Fibroblast of the conjunctiva (primary cell): Measurements from ENCODE around the gene WT1.

ENCODE experiments used
- DNase-seq: peaks from one replicate; pipeline ENCODE4 v3.0.0-alpha.2; 2010; ENCODE audit warnings: low read depth

Gene WT1

DNA sequence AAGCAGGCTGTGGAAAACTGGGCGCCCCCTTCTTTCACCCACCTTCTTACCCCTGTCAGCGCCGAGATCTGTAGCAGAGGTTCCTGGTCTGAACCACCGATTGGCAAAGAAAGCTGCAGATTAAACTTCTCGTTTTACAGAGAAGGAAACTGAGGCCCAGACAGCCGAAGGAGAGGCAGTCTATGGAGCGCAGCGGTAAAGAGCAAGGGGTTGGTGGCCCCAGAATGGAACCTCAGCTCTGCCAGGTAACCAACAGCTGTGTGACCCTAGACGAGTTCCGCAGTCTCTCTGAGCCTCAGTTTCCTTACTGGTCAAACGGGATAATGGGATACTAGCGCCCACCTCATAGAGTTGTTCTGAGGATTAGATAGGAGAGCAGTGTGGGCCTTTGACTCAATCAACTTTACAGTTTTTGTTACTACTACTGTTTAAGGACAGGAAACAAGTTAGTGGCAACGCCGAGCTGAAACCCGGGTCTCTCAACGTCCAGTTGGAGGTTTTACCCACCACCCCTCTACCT lies 3.1 kb upstream of the WT1 start:
- no peak for DNase-seq

DNA sequence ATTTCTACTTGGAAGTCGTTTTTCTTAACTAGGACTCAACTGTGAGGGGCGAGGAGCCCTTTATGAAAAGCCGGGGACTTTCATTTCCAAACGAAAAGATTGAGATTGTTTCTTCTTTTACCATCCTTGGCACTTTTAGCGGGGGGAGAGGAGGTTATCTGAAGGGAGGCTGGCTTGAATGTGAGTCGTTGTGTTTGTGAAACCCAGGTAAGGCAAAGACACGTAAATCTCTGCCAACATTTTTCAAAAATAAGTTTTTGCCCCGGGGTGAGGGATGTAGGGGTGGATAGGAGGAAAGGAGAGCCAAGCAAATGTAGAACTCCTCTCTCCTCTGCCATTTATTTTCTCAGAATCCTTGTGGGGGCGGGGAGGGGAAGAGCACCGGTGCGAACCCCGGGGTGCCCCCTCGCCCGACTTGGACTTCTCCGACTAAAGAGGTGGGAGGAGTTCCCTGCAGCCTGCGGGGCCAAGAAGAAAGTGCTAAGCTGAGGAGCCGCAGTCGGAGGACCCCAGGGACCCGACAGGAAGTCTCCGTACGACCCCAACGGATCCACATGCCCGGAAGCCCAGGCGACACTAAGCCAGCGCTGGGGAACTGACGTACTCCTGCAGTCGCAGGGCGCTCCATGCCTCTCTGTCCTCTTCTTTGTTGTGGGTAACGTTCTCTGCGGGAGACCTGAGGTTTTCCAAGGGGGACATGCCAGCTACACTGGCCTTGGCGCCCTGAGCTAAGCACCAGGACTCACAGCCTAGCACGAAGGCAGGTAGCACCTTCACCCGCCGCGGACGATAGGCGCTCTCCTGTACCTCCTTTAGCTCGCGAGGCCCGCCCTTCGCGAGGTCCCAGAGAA lies 2.4 kb upstream of the WT1 start:
- no peak for DNase-seq

DNA sequence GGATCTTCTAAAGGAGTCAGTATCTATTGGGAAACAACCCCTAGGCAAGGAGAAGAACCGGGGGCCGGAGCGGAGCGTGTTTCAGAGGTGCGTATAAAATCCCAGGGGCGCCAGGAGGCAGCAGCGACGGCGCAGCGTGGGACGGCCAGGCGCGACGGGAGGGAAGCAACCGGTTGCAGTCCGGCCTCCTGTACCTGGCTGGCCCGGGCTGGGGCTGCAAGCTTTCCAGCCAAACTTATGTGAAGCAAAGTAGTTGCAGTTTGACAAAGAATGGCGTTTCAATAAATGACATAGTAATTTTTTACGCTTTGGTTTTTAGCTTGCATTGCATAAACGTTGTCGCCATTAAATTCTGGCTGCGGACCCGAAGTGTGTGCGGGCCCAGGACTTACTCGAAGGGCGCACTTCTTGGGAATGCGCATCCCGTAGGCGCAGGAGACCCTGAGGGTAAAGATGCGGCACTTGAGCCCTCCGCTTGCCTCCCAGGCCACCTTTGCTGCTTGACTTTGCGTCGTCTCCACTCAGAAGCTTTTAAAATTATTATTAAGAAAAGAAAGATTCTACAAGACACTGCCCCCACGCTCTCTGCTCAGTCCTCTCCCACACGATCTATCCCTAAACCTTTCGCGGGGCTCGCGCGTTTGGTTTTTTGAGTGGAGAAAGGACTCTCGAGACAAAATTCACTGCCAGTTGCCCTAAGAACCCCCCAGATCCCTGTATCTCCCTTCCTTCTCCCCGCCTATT lies 1.6 kb upstream of the WT1 start:
- no peak for DNase-seq

DNA sequence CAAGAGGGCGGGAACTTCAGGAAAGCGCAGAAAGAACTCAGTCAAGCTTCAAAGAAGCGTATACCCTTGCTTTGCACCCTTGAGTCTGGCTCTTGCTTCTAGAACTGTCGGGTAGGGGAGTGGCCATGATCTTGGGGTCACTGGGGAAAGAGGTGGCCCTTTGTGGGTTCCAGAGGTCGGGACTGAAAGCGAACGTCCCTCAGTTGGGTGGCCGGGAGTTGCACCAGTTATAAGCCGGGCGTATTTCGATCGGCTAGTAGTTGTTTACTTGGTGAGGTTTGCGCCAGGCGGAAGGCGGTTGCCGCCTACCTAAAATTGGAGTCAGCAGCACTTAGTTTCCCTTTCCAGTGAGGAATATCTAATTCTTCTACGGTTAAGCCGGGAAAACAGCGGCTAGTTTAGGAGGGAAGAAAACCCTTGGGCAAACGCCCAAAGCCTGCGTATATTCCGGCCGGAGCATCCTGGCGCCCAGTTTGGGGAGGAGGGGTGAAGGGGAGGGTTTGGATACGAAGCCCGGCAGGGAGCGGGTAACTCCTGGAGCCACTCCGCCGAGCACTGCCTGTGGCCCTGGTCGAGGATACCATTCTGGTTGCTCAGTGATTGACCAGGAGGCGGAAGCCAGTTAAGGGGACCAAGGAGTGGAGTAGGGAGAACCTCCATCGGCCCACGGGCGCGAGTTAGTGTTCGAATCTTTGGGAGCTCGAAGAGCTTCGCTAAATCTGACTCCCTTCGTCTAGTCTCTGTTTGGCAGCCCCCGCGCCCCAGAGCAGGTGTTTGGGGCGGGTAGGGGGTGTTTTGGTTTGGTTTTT lies 807 bp upstream of the WT1 start:
- DNase-seq = no peak

DNA sequence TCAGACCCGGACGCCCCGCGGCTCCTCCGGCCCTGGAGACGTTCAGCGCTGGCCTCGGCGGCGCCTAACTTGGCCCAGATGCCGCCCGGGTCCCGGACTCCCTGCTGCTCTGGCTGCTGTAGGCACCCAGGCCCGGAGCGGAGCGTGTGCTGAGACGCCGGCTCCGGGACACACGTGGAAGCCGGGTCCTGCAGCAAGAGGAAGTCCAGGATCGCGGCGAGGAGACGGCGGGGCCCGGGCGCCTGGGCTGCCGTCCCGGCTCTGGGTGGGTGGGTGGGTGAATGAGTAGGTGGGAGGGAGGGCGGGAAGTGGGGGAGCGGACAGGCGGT lies 223 bp downstream of the WT1 start:
- DNase-seq = no peak

DNA sequence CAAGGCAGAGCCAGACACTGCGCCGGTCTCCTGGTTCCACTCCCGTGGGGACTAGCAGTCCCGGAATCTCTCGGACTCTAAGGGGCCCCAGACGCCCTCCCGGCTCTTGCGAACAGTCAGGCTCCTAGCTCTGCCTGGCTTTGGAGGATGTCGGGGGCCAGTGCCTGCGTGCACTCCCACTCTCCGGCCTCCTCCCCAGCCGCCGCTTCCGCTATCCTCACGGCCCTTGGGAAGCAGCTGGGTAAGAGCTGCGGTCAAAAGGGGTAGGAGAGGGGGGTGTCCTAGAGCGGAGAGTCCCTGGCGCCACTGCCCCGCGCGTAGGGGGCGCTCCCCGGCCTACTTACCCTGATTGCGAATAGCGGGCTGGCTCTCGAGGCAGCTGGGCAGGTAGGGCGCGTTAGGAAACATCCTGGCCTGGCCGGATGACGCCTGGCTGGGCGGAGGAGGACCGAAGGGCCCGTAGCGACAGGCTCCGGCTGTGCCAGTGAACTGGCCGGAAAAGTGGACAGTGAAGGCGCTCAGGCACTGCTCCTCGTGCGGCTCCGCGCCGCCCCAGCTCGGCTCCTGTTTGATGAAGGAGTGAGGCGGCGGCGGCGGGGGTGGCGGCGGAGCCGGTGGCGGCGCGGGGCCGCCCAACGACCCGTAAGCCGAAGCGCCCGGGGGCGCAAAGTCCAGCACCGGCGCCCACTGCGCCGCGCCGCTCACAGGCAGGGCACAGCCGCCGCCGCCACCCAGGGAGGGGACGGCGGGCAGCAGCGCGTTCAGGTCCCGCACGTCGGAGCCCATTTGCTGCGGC lies 785 bp downstream of the WT1 start:
- no peak for DNase-seq

DNA sequence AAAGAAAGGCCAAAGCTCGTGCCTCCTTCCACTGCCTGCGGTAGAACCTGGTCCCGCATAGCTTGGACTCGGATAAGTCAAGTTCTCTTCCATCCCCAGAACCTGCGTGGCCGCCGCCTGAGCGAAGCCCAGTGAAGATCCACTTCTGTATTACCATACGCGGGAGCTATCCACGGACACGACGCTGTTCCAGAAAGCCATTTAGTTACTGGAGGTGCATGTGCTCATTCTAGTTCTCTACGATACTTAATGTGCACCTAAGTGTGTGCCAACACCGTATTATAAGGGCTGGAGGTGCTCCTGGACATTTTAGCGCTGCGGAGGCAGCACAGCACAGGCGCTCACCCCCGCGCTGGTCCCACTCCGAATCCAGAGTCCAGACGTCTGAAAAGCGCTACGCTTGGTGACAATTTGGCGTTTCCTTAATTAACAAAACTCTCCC lies 1.4 kb downstream of the WT1 start:
- DNase-seq = no peak

DNA sequence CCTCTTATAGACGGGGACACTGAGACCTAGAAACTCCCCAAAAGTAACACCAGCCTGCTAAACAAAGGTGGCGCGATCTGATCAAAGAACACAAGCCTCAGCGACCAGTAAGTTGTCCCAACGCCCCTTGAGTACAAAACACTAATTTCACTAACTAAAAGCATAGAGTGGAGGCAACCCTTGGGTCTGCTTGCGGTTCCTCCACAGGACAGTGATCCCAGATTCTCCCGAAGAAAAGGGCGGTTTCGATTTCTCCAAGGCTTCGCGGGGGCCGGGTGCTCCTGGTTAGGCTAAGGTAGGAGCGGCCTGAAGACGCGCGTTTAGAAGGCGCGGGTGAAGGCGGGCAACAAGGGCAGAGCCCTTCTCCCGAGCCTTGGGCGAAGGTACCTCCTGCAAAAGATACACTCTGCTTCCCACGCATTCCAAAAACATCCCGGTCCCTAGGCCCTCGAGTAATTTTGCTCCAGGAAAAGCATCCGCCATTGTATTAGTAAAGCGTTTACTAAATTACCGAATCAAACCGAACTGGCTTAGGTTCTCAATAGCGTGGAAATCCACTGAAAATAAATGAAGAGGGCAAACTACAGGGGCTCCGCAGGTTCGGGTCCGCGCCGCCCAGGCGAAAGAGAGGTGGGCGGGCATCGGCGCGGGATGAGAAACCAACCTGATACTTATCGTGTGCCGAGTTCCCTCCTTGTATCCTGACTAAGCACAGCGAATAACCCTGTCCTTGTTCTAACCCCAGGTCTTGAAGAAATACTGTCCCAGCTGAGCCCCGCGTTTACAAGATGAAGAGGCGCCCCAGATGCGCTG lies 2.0 kb downstream of the WT1 start:
- no peak for DNase-seq

DNA sequence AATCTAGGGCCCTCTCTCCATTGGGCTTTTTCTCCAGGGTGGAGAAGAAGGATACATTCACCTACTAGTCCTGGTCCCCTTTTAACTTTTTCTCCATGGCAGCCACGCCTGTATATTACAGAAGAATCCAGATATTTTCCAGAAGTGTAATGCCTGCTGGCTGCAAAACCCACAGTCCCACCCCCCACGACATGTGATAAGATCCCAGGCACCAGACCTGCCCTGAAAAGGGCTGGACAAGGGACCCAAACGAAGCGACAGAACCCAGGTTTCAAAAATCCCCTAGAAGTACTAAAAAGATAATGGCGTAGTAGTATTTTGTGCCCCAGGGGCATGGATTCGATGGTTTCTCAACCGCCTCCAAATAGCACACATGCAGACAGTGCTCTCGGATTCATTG lies 2.8 kb downstream of the WT1 start:
- DNase-seq = no peak

DNA sequence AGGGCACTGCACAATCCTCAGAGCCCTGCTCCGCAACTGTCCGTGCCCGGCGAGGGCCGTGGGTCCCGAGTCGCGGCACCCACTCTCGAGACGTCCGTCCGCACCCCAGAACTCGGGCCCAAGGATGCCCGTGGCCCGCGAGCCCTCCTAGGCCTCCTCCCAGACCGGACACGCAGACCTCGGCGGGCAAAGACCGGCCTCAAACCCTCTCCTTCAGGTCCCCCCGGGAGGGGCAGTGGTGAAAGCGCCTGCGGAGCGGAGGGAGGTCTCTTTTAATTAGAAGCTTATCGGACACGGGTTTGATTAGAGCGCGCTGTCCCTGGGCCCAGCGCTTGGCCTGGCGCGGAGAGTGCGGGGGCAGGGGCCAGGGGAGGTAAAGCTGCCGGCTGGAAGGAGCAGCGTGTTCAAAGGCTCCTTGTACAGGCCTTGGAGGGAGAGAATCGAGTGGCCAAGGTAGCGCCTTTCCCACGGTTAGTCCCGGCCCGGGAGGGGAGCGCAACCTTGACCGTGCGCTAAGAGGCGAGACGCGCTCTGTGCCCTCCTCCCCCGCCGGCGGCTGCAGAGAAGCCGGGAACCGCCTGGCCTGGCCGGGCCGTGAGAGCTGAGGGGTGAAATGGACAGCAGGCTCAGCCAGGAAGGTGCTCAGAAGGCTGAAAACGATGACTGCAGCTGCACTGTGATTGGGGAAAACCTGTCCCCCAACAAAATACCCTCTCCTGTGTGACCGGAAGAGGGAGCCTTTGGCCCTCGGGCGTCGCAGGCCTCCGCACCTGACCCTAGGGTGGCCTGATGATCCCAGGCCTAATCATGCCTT lies 4.6 kb downstream of the WT1 start:
- DNase-seq = no peak

DNA sequence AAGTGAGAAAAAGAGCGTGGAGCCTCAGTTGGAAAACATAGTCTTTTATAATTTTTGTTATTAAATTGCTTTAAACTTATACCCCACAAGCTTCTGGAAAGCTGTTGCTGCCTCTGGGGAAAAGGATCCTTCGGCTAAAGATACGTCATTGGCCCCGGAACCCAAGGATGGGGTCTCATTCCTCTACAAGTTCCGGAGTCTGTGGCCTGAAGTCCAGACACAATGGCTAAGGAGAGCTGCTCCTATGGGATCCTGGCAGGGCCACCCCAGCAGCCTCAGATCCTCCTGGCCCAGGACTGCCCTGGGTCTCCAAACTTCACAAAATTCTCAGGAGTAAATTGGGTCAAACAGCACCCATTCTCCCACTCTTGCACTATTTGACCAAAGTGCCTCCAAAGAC lies 5.9 kb downstream of the WT1 start:
- DNase-seq = no peak

DNA sequence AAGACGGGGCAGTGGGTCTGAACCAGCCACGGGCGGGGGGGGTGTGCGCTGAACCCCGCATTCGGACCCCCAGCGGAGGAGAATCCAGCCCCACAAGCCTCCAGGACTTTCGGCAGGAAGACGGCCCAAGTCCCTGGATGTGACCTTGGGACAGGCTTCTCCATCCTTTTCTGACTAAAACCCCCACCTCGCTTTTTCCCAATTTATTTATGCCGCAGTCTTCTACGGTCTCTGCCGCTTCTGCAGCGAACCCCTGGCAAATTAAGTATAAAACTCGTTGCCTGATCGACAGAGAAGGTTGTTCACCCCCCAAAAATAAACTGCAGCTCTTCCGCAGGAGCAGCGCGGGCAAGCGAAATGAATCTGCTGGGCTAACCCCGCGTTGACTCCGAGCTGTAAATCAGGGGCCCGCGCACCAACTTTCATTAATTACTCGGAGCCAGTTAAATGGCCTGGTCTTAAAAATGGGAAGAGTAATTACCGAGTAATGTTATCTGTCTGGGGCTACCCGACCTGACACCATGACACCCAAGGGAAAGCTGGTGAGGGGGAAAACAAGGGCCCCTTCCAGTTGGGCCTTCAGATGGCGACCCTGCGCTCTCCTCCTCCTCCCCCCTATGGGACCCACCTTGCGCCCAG lies 6.6 kb downstream of the WT1 start:
- DNase-seq = no peak

DNA sequence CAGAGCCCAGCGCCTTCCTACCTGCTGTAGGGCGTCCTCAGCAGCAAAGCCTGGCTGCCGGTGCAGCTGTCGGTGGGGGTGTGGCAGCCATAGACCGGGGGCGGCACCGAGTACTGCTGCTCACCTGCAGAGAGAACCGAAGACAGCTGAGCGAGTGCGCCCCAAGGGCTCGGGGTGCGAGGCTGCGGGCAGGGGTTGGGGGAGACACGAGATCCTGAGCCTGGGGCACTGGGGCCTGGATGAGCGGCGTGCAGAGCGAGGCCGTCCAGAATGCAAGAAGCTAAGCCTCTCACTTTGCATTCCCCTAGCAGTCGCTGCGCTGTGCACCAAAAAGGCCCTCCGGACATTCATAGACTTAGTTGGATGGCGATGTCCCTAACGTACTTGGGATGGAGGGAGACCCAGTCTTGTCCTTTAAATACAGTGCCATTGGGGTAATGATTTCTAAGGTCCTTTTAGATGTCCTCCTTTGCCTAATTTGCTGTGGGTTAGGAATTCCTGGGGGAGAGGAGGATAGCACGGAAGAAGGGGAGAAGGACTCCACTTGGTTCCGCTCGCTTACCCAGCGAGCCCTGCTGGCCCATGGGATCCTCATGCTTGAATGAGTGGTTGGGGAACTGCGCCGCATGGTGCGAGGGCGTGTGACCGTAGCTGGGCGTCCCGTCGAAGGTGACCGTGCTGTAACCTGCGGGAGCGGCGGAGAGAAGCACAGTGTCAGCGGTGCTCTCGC lies 7.2 kb downstream of the WT1 start:
- DNase-seq = no peak

DNA sequence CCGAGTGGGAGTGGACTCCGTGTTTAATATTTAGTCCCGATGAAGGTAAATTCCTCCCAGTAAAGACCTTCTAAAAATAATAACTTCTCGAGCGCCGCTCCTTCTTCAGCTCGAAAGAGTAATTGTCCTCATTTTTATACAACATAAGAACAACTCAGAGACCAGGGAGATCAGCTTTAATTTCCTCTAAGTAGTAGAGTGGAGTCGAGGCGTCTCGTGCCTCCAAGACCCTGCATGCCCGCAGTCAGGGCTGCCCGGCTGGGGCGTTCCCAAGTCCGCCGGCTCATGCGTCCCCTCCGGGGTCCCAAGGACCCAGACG lies 7.8 kb downstream of the WT1 start:
- no peak for DNase-seq

DNA sequence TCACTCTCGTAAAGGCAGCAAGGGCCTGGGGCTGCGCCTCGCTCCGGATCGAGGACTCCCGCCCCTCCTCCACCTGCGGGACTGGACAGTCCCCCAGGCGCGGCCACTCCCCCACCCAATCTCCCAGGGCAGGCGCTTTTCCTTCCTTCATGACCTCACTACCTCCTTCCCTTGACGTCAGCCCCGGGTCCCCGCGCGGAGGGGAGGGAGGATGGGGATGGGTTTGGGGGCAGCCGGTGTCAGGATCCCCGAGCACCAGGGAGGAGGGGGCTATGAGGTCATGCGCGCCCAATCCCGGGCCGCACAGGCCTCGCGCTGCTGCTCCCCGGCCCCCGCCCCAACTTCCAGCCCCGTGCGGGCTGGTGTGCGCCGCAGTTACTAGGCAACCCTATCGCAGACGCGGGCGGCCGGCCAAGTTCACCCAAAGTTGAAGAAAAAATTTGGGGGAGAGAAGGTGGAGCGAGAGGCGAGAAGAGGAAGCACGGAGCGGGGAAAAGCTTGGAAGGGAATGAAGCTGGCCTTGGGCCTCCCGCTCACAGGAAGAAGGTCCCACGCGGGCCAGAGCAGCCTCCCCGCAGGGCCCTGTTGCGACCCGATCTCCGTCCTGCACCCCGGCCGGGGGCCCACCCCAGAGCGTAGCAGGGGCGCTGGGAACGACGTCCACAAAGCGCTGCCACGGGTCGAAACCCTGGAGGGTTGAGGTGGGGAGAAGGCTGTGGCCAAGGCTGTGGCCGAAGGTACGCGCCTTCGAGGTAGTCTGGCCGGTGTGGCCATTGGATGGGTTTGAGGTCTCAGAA lies 8.3 kb downstream of the WT1 start:
- no peak for DNase-seq

DNA sequence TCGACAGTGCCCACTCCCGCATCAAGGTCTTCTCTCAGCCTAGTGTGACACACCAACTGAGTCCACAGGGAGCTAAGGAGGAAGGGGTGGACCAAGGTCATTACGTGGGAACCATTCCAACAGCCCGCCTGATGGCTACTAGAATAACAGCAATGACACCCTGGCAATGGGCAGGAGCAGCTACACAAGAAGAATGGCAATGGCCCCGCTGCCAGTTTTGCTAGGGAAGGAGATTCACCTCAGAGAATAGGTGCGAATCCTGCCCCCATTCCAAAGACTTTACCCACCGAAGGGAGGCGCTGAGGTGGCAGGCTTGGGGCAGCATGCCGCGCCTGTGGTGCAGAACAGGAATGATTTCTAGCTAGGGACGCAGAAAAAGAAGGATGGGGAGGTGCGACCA lies 9.1 kb downstream of the WT1 start:
- no peak for DNase-seq

DNA sequence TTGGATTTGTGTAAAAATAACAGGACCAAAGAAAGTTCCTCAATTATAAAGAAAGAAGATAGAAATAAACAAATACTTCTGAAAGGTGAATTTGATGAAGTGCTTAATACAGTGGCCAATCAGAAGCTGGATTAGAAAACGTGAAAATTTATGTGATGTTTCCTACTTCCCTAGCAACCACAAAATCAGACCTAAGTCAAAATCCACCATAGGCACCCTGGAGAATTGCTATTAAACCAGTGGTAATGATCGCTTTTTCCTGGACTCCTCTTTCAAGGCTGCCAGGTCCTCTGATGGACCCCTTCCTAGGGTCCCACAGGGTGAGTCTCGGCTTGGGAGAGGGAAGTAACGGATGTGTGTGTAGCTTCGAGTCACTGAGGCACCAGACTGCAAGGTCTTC lies 9.6 kb downstream of the WT1 start:
- no peak for DNase-seq

DNA sequence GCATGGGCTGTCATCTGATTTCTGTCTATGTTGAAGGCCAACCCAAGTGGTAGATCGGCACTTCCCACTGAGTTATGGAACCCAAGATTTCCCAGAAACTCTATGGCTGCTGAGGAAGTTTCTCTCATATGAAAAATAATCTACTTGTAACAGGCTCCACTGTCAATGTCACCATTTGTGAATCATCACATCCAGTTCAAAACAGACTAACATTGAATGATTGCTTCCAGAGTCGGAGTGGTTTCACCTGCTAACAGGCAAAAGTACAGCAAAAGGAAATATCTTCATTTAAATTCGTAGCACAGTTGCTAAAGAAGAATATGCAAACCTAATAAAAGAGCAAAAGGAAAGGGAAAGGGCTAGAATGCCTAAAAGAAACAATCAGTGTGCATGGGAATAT lies 12.8 kb downstream of the WT1 start:
- no peak for DNase-seq
